ENCODE measurements around the gene COX7B. TPM values are rescaled to one million over a fixed set of nuclear protein-coding genes. Genes with fewer than 3 reads are reported as not detected.
"Not testable (repeated sequence)": the region's sequence is repeated elsewhere in the genome, so short reads cannot be mapped to it uniquely, and the experiment has no call there.

COX7B gene, protein sequence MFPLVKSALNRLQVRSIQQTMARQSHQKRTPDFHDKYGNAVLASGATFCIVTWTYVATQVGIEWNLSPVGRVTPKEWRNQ
- 472 TPM for total RNA-seq

DNA sequence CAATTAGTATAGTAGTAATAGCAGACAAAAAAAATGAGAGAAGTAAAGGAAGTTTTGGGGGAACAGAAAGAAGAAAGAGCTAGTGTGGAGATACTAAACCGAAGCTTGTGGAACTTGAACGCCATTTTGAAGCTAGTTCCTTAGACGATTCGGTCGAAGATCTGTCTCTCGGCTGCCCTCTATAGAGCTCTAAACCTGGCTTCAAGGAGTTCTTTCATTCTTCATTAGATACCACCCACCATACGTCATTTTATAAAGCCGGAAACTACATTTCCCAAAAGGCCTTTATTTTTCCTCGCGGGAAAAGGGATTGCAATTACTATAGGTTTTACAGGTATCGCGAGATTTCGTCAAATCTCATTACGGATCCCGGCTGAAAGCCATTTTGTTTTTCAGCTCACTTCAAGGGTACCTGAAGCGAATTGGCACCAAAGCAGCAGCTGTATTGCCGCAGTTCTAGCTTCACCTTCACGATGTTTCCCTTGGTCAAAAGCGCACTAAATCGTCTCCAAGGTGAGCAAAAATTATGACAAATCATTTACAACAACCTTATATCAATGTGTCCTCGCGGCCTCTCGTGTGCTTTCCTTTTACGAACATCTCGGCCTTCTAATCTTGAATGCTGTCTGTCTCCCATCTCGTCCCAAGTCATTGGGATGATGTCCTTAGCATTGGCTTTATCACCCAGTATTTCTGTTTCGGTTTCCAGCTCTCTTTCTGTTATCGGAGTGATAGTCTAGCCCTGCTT is at the start of gene COX7B:
TSS of gene COX7B (plus strand) at position 388 of the 748 bp plus-strand sequence. CDS start at position 474, 86 bp downstream.
- intact Hi-C loops (cut with DNase I), result loop anchor here (5.0 to 10.0 kb wide), 2 partner anchors 203 to 1474 kb away; partner anchors contain the start of genes MAGEE1 and PGK1
- peak within 1 kb of the TSS; percentile 79 to 82 for H3K27ac ChIP-seq

DNA sequence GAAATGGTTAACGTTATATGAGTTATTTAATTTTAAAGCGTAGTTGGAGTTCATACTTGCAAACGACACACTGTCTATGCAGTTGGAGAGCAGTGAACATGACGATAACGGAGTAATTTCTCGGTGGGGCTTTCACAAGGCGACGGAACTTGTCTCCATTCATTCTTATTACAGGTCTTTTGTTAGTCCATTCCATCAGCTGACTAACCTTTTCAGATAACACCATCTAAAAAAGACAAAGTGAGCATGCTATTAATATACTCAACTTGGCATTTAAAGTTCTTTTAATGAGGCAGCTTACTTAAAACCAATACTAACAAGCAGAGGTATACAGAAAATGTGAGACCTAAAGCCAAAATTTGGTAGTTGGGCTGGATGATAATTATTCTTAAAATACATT is 23.9 kb upstream of the COX7B start:
- TF ChIP-seq, protein P1, sequence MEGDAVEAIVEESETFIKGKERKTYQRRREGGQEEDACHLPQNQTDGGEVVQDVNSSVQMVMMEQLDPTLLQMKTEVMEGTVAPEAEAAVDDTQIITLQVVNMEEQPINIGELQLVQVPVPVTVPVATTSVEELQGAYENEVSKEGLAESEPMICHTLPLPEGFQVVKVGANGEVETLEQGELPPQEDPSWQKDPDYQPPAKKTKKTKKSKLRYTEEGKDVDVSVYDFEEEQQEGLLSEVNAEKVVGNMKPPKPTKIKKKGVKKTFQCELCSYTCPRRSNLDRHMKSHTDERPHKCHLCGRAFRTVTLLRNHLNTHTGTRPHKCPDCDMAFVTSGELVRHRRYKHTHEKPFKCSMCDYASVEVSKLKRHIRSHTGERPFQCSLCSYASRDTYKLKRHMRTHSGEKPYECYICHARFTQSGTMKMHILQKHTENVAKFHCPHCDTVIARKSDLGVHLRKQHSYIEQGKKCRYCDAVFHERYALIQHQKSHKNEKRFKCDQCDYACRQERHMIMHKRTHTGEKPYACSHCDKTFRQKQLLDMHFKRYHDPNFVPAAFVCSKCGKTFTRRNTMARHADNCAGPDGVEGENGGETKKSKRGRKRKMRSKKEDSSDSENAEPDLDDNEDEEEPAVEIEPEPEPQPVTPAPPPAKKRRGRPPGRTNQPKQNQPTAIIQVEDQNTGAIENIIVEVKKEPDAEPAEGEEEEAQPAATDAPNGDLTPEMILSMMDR (IDR thresholded peaks at IDR 0.05), result no peak
- Histone ChIP-seq H3K4me3 (no peak overlapping the region), H3K4me1 (no peaks in the 10 kb centered on the region), H3K27ac (no peak overlapping the region), H3K27me3 (no peaks in the 10 kb centered on the region), H3K9me3 (no peaks in the 10 kb centered on the region), H3K36me3 (peaks cover 0 to 10% of the 10 kb centered on the region in 2 donors)
- intact Hi-C loops (cut with DNase I), result no loop called here
- DNase-seq (ENCODE audit: low spot score in 2 of 2), result no peak

More for the DNA sequence above, at the start of gene COX7B:
- DNase-seq (ENCODE audit: low spot score in 2 of 2), result peak in 1 of 2 donors; percentile 82
- peaks cover 0 to 2% of the 10 kb centered on the region in 2 donors for H3K36me3 ChIP-seq
- TF ChIP-seq, protein P1 (IDR thresholded peaks at IDR 0.05), result peak in 2 of 3 experiments; percentile 22 to 40
- peaks cover 0 to 3% of the 10 kb centered on the region in 2 donors for H3K4me1 ChIP-seq
- H3K4me3 ChIP-seq, result peak within 1 kb of the TSS; percentile 60 to 69
- no peaks in the 10 kb centered on the region for H3K27me3 ChIP-seq
- no peaks in the 10 kb centered on the region for H3K9me3 ChIP-seq

DNA sequence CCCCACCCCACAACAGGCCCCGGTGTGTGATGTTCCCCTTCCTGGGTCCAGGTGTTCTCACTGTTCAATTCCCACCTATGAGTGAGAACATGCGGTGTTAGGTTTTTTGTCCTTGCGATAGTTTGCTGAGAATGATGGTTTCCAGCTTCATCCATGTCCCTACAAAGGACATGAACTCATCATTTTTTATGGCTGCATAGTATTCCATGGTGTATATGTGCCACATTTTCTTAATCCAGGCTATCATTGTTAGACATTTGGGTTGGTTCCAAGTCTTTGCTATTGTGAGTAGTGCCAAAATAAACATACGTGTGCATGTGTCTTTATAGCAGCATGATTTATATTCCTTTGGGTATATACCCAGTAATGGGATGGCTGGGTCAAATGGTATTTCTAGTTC is 17.9 kb upstream of the COX7B start:
- H3K27me3 ChIP-seq; H3K4me1 ChIP-seq; H3K27ac ChIP-seq; H3K36me3 ChIP-seq; H3K9me3 ChIP-seq; DNase-seq (ENCODE audit: low spot score in 2 of 2); H3K4me3 ChIP-seq; intact Hi-C loops (cut with DNase I): not testable (repeated sequence)

DNA sequence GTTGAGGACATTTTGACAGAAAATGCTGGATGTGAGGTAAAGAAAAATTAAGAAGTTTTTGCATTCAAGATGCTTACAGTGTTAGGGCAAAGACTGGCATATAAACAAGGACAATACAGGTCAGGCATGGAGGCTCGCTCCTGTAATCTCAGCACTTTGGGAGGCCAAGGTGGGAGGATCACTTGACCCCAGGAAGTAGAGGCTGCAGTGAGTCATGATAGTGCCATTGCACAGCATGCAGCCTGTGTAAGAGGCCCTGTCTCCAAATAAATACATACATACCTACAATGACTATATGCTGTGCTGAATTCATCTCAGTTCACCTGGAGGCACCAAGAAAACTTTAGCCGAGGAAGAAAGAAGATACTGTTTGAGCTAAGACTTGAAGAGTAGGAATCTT is 6.4 kb upstream of the COX7B start:
- Histone ChIP-seq H3K4me3 (no peak overlapping the region), H3K9me3 (no peaks in the 10 kb centered on the region), H3K27ac (no peak overlapping the region), H3K27me3 (no peaks in the 10 kb centered on the region), H3K36me3 (no peaks in the 10 kb centered on the region), H3K4me1 (peaks cover 0 to 5% of the 10 kb centered on the region in 2 donors)
- intact Hi-C loops (cut with DNase I), result loop anchor here (10.0 kb wide), 1 partner anchor 1468 kb away; the partner anchor contains the start of gene MAGEE1
- TF ChIP-seq, protein P1 (IDR thresholded peaks at IDR 0.05), result no peak
- DNase-seq (ENCODE audit: low spot score in 2 of 2), result no peak

DNA sequence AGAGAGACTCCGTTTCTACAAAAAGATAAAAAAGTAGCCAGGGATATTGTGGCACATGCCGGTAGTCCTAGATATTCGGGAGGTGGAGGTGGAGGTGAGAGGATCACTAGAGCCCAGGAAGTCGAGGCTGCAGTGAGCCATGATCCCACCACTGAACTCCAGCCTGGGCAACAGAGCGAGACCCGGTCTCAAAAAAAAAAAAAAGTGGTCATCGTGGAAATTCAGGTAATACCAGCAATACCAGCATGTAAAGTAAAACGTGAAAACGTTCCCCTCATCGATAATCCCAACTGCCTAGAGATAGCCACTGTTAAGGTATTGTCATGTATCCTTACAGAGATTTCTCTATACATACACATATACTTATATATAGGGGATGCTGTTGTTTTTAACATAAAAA is 5.6 kb upstream of the COX7B start:
- no peak for DNase-seq (ENCODE audit: low spot score in 2 of 2)
- TF ChIP-seq, protein P1 (IDR thresholded peaks at IDR 0.05), result no peak
- Histone ChIP-seq H3K4me1 (peaks cover 0 to 5% of the 10 kb centered on the region in 2 donors), H3K27me3 (no peaks in the 10 kb centered on the region), H3K27ac (no peak overlapping the region), H3K9me3 (no peaks in the 10 kb centered on the region), H3K4me3 (peak overlapping the region; percentile 76 to 77), H3K36me3 (no peaks in the 10 kb centered on the region)
- intact Hi-C loops (cut with DNase I), result loop anchor here (2.0 to 10.0 kb wide), 2 partner anchors 109 to 1469 kb away; partner anchors contain the start of gene MAGEE1
